ENCODE results near the gene CPNE6.

DNA sequence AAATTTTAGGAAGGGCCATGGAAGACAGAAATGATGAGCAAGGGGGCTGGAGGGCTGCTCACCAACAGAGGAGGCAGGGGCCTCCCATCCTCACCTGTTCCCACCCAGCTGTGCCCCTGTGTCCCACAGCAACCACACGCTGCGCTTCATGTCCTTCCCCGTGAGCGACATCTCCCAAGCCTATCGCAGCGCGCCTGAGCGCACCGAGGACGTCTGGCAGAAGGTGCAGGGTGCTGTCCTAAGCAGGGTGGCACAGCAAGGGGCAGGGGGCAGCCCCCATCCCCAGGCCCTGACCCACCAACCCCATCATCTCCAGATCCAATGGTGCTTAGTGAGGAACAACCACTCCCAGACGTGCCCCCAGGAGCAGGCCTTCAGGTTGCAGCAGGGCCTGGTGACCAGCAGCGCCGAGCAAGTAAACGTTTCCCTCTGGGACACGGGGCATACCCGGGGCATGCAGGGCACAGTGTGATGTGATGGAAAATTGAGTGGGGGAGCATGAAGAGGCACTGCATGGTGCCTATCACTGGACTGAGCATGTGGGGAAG is 11.4 kb upstream of the CPNE6 start:
- TF ChIP-seq, protein P1, sequence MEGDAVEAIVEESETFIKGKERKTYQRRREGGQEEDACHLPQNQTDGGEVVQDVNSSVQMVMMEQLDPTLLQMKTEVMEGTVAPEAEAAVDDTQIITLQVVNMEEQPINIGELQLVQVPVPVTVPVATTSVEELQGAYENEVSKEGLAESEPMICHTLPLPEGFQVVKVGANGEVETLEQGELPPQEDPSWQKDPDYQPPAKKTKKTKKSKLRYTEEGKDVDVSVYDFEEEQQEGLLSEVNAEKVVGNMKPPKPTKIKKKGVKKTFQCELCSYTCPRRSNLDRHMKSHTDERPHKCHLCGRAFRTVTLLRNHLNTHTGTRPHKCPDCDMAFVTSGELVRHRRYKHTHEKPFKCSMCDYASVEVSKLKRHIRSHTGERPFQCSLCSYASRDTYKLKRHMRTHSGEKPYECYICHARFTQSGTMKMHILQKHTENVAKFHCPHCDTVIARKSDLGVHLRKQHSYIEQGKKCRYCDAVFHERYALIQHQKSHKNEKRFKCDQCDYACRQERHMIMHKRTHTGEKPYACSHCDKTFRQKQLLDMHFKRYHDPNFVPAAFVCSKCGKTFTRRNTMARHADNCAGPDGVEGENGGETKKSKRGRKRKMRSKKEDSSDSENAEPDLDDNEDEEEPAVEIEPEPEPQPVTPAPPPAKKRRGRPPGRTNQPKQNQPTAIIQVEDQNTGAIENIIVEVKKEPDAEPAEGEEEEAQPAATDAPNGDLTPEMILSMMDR (IDR thresholded peaks at IDR 0.05) = no peak
- no peak for TF ChIP-seq POLR2A (IDR thresholded peaks at IDR 0.05)

Data from uterus (tissue), 2 donors.